Tibial nerve (tissue), 4 donors: ENCODE data around the gene FBLN2. TPM values are rescaled to one million over a fixed set of nuclear protein-coding genes. Genes with fewer than 3 reads are reported as not detected.

Experiments used
- DNase-seq, 2 donors: peaks; one replicate each; pipeline ENCODE4 v3.0.0-alpha.2; 2019; ENCODE audit warnings: low spot score in 2 of 2
- H3K27ac ChIP-seq, 4 donors: fragments of 200-600 bp; sonication (generic) in 3 of 4; one replicate each; pipeline ENCODE4 v1.5.1; 2017 to 2019; ENCODE audit warnings: mild to moderate bottlenecking in 1 of 4
- H3K27me3 ChIP-seq, 2 donors: fragments of 200-600 bp; sonication (generic) in 1 of 2; one replicate each; pipeline versions ENCODE4 v1.5.1 to v1.6.0; 2017 to 2019
- H3K36me3 ChIP-seq, 3 donors: fragments of 200-600 bp; sonication (generic); one replicate each; pipeline ENCODE4 v1.5.1; 2018 to 2019
- H3K4me1 ChIP-seq, 4 donors: fragments of 200-600 bp; sonication (generic) in 3 of 4; one replicate each; pipeline ENCODE4 v1.5.1; 2017 to 2019
- H3K4me3 ChIP-seq, 4 donors: fragments of 200-600 bp; sonication (generic) in 3 of 4; one replicate each; pipeline ENCODE4 v1.5.1; 2017 to 2019; ENCODE audit warnings: mild to moderate bottlenecking in 1 of 4, moderate library complexity in 1 of 4
- H3K9me3 ChIP-seq, 4 donors: fragments of 200-600 bp; sonication (generic) in 3 of 4; one replicate each; pipeline ENCODE4 v1.5.1; 2017 to 2019
- EP300 ChIP-seq, 2 donors: sonication (generic); formaldehyde crosslinking; IDR thresholded peaks; one replicate each; pipeline ENCODE4 v1.6.1; 2017; ENCODE audit warnings: antibody characterized with exemption in 2 of 2, mild to moderate bottlenecking in 1 of 2
- POLR2A ChIP-seq, 2 donors: fragments of 450-650 bp; IDR thresholded peaks; one replicate each; pipeline ENCODE4 v1.6.1; 2017; ENCODE audit warnings: antibody characterized with exemption in 2 of 2, mild to moderate bottlenecking in 2 of 2, moderate library complexity in 2 of 2
- WGBS, 2 donors: methylation state at CpG; one replicate each; pipeline ENCODE4 v1.1.5; 2018; 5-methylcytosine and 5-hydroxymethylcytosine counted together
- total RNA-seq, 4 donors: library from RNA; depleted of rRNA; stranded (reverse); fragments of >200 nt; gene quantifications; one replicate each; pipeline ENCODE4 v1.1.0, GENCODE V29; 2016
- TF ChIP-seq, protein P1 (sequence below), 5 experiments: fragments of 200-600 bp in 3 of 5; fragments of 450-650 bp in 2 of 5; sonication (generic) in 3 of 5; IDR thresholded peaks; one replicate each; pipeline ENCODE4 v1.5.1; 2016 to 2019; ENCODE audit warnings: antibody characterized with exemption in 5 of 5, mild to moderate bottlenecking in 3 of 5, moderate library complexity in 2 of 5

FBLN2 gene
- total RNA-seq, 4 donors from 2014 or later, result 185 to 445 (median 240) TPM

DNA sequence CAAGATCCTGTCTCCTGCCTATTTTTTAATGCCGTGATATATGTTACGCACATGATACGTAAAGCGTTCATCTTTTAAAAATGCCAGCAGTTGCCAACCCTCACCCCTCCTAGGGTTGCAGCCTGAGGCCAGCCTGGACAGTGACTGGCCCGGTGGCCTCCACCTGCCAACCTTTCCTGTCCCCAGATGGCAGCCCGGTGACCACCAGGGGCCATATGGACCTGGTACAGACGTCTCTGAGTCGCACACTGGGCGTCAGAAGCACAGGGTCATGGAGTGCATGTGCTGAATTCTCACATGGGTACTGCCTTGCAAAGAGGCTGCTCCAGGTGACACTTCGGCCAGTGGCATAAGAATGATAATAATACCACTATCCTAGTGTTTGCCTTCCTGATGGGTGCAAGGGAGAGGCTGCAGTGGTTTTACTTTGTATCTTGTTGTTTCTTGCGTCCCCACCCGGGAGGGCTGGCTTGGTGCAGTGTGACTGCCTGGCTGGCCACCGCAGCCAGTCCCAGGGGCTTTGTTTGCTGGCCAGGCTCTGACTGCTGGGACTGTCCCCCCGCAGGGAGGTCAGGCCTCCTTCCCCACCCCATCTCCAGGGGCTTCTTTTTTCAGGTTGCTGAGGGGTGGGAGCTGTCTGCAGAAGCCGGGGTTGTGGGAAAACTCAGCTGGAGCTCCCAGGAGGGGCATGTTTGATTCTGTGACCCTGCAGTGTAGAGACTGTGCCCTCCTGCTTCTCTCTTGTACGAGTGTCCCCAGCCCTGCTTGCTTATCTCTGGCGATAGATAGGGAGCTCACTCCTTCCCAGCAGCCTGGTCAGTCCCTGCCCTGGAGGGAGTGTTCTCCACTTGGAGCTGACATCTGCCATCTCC is 16.9 kb downstream of the FBLN2 start:
- H3K4me3 ChIP-seq, result no peak overlapping the region
- H3K27ac ChIP-seq, result no peak overlapping the region
- WGBS, 2 donors, result 64 to 68% methylated on average over 15 to 17 of the region's 17 CpGs
- TF ChIP-seq EP300 (IDR thresholded peaks at IDR 0.05), result no peak
- TF ChIP-seq, protein P1, sequence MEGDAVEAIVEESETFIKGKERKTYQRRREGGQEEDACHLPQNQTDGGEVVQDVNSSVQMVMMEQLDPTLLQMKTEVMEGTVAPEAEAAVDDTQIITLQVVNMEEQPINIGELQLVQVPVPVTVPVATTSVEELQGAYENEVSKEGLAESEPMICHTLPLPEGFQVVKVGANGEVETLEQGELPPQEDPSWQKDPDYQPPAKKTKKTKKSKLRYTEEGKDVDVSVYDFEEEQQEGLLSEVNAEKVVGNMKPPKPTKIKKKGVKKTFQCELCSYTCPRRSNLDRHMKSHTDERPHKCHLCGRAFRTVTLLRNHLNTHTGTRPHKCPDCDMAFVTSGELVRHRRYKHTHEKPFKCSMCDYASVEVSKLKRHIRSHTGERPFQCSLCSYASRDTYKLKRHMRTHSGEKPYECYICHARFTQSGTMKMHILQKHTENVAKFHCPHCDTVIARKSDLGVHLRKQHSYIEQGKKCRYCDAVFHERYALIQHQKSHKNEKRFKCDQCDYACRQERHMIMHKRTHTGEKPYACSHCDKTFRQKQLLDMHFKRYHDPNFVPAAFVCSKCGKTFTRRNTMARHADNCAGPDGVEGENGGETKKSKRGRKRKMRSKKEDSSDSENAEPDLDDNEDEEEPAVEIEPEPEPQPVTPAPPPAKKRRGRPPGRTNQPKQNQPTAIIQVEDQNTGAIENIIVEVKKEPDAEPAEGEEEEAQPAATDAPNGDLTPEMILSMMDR (IDR thresholded peaks at IDR 0.05), result no peak
- TF ChIP-seq POLR2A (IDR thresholded peaks at IDR 0.05), result no peak
- no peaks in the 10 kb centered on the region for H3K9me3 ChIP-seq
- H3K4me1 ChIP-seq, result peaks cover 0 to 63% (median 0%) of the 10 kb centered on the region in 4 donors
- peaks cover 0 to 6% (median 0%) of the 10 kb centered on the region in 3 donors for H3K36me3 ChIP-seq
- no peaks in the 10 kb centered on the region for H3K27me3 ChIP-seq
- DNase-seq, result no peak

DNA sequence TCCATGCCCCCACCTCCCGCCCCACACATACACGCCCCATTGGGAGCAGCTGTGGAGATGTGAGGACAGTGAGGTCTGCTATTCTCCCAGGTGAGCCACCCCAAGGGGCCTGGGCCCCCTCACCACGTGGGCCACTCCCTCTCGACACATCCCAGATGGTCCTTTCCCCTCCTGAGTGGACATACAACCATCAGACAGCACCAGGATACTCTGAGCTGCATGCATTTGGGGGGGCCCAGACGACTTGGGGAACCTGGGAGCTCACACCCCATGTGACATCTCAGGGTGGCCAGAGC is 17.5 kb downstream of the FBLN2 start:
- peaks cover 0 to 12% (median 0%) of the 10 kb centered on the region in 3 donors for H3K36me3 ChIP-seq
- peaks cover 0 to 58% (median 0%) of the 10 kb centered on the region in 4 donors for H3K4me1 ChIP-seq
- no peak overlapping the region for H3K4me3 ChIP-seq
- no peaks in the 10 kb centered on the region for H3K27me3 ChIP-seq
- WGBS, 2 donors, result 69 to 75% methylated on average over 5 of the region's 5 CpGs
- H3K27ac ChIP-seq, result no peak overlapping the region
- H3K9me3 ChIP-seq, result no peaks in the 10 kb centered on the region
- DNase-seq, result no peak
- TF ChIP-seq POLR2A (IDR thresholded peaks at IDR 0.05) (no peak), EP300 (IDR thresholded peaks at IDR 0.05) (no peak)
- TF ChIP-seq, protein P1 (IDR thresholded peaks at IDR 0.05), result no peak

DNA sequence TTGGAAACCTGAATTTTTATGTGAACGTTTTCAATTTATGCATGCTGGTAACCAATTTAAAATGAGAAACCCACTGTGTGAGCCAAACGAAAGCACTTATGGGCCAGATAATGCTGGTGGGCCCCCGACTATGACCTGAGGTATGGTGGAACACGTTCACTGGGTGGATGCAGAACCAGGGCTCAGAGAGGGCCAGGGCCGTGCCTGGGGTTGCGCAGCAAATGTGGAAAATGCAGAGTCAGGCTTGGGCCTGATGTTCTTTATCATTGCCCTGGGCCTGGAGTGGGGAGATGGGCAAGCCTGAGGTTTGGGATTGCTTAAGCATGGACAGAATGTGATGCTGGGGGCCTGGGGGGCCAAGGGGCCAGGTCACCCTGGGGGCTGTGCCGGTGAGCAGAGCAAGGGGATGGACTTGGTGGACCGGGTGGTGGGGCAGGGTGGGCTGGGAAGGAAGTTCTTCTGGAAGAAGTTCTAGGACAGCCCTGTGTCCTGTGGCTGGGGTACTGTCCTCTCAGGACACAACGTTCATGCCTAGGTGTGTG is 17.9 kb downstream of the FBLN2 start:
- no peak overlapping the region for H3K4me3 ChIP-seq
- 76 to 86% methylated on average over 8 to 9 of the region's 9 CpGs for WGBS, 2 donors
- TF ChIP-seq, protein P1 (IDR thresholded peaks at IDR 0.05), result no peak
- no peak for TF ChIP-seq POLR2A (IDR thresholded peaks at IDR 0.05)
- TF ChIP-seq EP300 (IDR thresholded peaks at IDR 0.05), result no peak
- H3K9me3 ChIP-seq, result no peaks in the 10 kb centered on the region
- no peak for DNase-seq
- no peak overlapping the region for H3K27ac ChIP-seq
- H3K36me3 ChIP-seq, result peaks cover 0 to 14% (median 0%) of the 10 kb centered on the region in 3 donors
- no peaks in the 10 kb centered on the region for H3K27me3 ChIP-seq
- peaks cover 0 to 55% (median 0%) of the 10 kb centered on the region in 4 donors for H3K4me1 ChIP-seq

DNA sequence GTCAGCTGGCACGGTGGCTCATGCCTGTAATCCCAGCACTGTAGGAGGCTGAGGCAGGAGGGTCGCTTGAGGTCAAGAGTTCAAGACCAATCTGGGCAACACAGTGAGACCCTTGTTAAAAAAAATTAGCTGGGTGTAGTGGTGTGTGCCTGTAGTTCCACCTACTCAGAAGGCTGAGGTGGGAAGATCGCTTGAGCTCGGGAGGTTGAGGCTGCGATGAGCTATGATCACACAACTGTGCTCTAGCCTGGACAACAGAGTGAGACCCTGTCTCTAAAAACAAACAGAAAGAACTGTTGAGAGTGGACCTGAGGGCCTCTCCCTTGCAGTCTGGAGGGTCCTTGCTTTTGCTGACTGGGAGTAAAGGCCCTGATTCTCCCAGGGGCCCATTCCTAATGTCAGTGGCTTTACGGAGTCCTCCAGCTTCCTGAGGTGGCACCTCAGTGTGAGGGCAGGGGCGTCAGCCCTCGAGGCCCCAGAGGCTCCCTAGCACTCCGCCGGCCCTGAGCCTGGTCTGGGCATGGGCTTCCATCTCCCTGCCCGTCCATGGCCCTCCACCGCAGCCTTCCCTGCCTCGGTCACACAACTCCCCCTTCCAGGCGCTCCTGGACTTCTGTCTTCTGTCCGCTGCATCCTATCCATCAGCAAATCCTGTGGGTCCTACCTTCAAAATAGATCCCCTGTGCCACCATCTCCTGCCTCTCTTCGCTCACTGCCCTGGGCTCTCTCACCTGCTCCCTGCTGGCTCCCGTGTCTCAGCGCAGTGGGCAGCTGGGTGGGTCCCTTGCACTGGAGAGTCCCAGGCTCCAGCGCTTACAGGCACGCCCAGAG is 19.0 kb downstream of the FBLN2 start:
- H3K27me3 ChIP-seq, result no peaks in the 10 kb centered on the region
- no peaks in the 10 kb centered on the region for H3K9me3 ChIP-seq
- H3K36me3 ChIP-seq, result peaks cover 0 to 24% (median 0%) of the 10 kb centered on the region in 3 donors
- 76 to 82% methylated on average over 20 of the region's 20 CpGs for WGBS, 2 donors
- H3K4me3 ChIP-seq, result no peak overlapping the region
- no peak overlapping the region for H3K27ac ChIP-seq
- TF ChIP-seq EP300 (IDR thresholded peaks at IDR 0.05) (no peak), POLR2A (IDR thresholded peaks at IDR 0.05) (no peak)
- TF ChIP-seq, protein P1 (IDR thresholded peaks at IDR 0.05), result no peak
- H3K4me1 ChIP-seq, result peaks cover 0 to 45% (median 0%) of the 10 kb centered on the region in 4 donors
- no peak for DNase-seq
